Activated CD8-positive, alpha-beta memory T cell treated with anti-CD3 and anti-CD28 coated beads for 1 hour (primary cell): Measurements from ENCODE around the gene PRPF19.
"Not testable (repeated sequence)": the region's sequence is repeated elsewhere in the genome, so short reads cannot be mapped to it uniquely, and the experiment has no call there.

ENCODE experiments used
- DNase-seq, 2 donors: peaks; one replicate each; pipeline ENCODE4 v3.0.0-alpha.2; 2020; ENCODE audit warnings: low read depth in 1 of 2; ENCODE audit errors: extremely low read depth in 1 of 2

PRPF19 gene

GRCh38 chr11:60910281-60910687 is 3.9 kb upstream of the PRPF19 start:
- no peak for DNase-seq

- DNase-seq = not testable (repeated sequence)
Observed at GRCh38 chr11:60909680-60910280, 3.4 kb upstream of the PRPF19 start.

DNA sequence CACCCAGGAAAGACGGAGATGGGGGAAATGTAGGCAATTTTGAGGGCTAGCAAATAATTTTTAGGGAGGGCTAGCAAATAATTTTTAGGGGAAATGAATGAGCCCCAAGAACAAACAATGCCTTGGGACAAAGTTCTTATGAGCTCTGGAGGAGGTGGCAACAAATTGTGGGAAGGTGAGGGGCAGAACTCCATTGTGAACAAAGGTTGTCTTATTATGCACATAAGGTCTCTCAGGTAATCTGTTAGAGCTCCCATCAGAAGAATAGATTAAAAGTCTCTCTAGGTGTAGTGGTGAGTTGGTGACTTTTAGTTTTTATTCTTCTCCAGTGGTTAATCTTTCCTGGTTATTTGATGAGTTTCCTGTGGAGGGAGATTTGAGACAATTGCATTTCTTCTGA is 2.4 kb upstream of the PRPF19 start:
- DNase-seq = no peak

DNA sequence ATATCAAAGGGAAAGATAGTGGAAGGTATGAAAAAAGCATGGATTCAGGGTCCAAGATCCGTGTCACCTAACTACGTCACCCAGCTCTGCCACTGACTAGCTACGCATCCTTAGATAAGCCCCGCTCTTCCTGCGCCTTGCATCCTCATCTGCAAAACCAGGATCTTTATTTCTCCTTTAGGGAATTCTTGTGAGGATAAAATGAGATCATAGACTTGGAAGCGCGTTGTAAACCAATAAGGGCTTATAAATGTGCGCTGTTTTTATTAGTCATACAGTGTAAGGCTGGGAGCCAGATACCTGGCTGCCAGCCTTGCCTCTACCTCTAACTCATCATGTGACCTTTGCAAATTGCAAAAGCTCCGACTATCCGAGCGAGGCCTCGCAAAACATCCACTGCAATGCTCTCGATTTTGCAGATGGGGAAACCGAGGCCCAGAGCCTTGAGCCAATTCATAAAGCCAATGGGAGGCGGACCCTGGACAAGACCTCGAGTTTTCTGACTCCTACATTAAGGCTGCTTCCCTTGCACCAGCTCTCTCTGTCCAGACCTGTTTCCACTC is 753 bp downstream of the PRPF19 start:
- DNase-seq = no peak

- DNase-seq = no peak
Observed at GRCh38 chr11:60905047-60905446, 1.3 kb downstream of the PRPF19 start.

DNA sequence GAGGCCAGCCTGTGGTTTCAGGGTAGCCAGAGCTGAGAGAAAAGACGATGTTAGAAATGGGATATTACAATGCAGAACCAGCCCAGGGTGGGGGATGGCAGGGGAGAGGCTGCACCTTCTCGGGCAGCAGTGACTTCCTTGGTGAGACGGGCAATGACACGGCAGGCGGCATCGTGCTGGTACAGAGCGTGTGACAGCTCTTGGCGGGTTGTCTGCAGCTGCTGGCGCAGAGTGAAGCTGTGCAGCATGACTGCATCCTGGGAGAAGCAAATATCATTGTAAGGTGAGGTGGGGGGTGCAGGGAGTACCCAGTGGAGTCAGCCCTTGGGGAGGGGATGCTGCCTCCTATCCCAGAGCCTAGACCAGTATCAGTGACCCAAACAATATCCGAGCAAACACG is 3.8 kb downstream of the PRPF19 start:
- DNase-seq = no peak

GRCh38 chr11:60900673-60901404 is 5.5 kb downstream of the PRPF19 start:
- no peak for DNase-seq

DNA sequence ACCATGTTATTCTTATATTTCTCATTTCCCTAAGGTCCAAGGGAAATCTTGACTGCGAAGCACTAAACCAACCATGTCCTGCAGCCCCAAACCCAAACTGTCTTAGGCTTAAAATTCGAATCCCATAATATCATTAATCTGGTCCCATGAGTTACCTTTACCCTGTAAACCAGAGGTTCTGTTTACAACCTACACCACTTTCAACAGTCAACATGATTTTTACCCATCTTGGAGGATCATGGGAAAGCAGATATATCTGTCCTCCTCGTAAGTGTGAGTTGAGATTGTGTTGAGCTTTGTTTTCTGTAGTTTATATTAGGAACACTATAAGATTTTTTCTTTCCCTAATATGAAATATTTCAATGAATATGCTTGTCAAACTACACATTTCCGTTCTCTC is 6.4 kb downstream of the PRPF19 start:
- DNase-seq = no peak

GRCh38 chr11:60899046-60899936 is 7.1 kb downstream of the PRPF19 start:
- no peak for DNase-seq

- DNase-seq = no peak
Observed at GRCh38 chr11:60897496-60897895, 8.9 kb downstream of the PRPF19 start.

DNA sequence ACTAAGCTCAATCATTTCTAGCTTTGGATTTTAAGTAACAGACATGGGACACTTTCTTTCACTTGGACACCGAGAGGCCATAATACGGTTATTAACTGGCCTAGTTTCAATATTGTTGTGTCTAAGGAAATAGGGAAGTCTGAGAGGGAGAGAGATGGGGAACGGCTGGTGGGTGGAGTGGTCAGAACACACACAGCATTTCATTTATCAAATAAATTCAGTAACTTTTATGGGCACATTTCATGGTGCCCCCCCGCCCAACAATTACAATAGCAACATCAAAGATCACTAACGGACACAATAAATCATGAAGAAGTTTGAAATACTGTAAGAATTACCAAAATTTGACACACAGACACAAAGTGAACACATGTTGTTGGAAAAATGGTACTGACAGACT is 10.7 kb downstream of the PRPF19 start:
- DNase-seq = no peak

DNA sequence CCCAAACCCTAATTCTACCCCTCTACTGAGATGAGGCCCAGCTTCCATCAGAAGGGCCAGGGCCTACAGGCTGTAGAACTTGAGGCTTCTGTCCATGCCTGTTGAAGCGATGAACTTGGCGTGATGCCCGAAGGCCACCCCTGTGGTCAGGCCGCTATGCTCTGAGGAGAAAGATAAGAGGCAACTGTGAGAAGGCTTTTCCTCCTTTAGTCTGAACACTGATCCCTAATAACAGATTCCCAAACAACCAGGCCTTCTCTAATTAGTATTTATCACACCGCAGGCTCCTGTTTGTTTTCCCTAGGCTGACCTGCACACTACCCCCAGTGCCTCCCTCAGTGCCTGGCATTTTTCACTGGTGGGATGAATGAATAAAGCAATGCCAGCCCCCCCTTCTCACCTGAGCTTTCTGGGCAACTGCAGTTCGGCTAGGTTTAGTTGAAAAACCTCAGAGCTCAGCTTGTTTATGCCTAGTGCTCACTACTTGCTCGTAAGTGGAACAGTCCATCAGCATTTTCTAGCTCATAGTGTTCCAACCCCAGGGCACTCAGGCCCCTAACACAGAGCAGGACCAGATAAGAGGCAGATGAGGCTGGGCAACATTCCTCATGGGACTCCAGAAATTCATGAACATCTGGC is 15.2 kb downstream of the PRPF19 start:
- no peak for DNase-seq

DNA sequence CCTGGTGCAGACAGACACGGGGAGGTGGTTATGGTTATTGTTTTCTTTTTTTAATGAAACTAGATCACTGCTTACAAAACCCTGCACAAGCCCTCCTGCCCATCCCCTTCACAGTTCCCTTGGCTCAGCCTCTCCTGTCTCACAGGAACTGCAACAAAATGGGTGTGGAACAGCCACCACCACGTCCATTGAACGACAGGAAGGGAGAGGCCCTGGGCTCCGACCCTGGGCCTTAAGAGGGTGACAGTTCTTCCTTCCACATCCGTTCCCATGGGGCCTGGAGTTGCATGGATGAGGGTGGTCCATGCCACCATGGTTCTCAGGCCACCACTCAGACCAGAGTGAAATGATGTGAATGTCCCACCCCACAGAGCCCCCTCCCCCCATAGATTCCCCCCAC is 15.7 kb downstream of the PRPF19 start:
- DNase-seq = no peak

- DNase-seq = no peak
Observed at GRCh38 chr11:60889869-60890311, 16.5 kb downstream of the PRPF19 start.

- DNase-seq = peak in 1 of 2 donors; percentile 36
Observed at GRCh38 chr11:60887556-60887955, 18.8 kb downstream of the PRPF19 start.

GRCh38 chr11:60880643-60881282 is 25.6 kb downstream of the PRPF19 start:
- DNase-seq = no peak

DNA sequence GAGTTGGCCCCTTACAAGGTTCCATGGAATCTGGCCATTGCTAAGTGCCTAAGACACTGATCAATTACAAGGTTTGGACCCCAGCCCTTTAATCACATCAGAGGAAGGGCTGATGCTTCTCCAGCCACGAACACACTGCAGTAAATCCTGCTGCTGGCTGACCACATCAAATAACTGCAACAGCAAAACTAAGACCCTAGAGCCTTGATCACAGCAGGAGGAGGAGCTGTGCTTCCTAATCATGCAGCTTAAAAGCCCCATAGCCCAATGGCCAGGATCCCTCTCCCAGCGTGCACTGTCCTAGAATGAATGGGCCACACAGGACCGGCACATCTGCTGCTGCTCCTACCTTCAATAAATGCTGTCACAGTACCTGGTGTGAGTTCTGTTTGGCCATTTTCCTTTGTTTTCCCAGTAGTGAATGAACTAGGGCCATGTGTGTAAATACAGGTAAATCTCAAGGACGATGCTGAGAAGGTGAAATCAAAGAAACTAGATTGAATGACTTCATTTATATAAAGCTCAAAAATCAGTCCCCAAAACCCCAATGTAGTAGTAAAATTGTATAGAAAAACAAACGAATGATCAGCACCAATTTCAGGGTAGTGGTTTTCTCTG is 26.3 kb downstream of the PRPF19 start:
- DNase-seq = no peak

GRCh38 chr11:60879104-60879503 is 27.3 kb downstream of the PRPF19 start:
- no peak for DNase-seq

- DNase-seq = no peak
Observed at GRCh38 chr11:60878245-60879101, 27.9 kb downstream of the PRPF19 start.
